HUES64 (cell line): ENCODE data around the gene POLD3.

Experiments used
- H3K27ac ChIP-seq: 2 replicates; pipeline ENCODE4 v1.7.0; 2013; ENCODE audit warnings: low read depth, low read length, inconsistent platforms
- H3K27me3 ChIP-seq: 2 replicates; pipeline ENCODE4 v1.6.1; 2013; ENCODE audit warnings: mild to moderate bottlenecking, low read length; ENCODE audit not compliant: insufficient read depth
- H3K36me3 ChIP-seq: 2 replicates; pipeline ENCODE4 v1.6.1; 2013; ENCODE audit warnings: mild to moderate bottlenecking, low read length; ENCODE audit not compliant: insufficient read depth
- H3K4me1 ChIP-seq: 2 replicates; pipeline ENCODE4 v1.6.1; 2013; ENCODE audit warnings: mild to moderate bottlenecking, low read length, moderate library complexity; ENCODE audit not compliant: insufficient read depth
- H3K4me3 ChIP-seq: 2 replicates; pipeline ENCODE4 v1.5.1; 2013; ENCODE audit warnings: mild to moderate bottlenecking, low read length, moderate library complexity
- H3K9ac ChIP-seq: 2 replicates; pipeline ENCODE4 v1.6.1; 2013; ENCODE audit warnings: mild to moderate bottlenecking, low read depth, low read length
- H3K9me3 ChIP-seq: 2 replicates; pipeline ENCODE4 v1.6.1; 2013; ENCODE audit warnings: low read depth, low read length; ENCODE audit not compliant: insufficient read depth
- WGBS: fragments of 150-250, 120-280 bp; methylation state at CpG from one replicate; pipeline ENCODE4 v1.1.7; 2013; ENCODE audit warnings: missing lambda C conversion rate; 5-methylcytosine and 5-hydroxymethylcytosine counted together

Gene POLD3

GRCh38 chr11:74676596-74676995 lies 84.2 kb downstream of the POLD3 start:
- Histone ChIP-seq H3K36me3 (no peaks in the 10 kb centered on the region), H3K4me3 (no peak overlapping the region), H3K27me3 (no peaks in the 10 kb centered on the region), H3K9me3 (no peaks in the 10 kb centered on the region), H3K27ac (no peak overlapping the region), H3K9ac (no peak overlapping the region), H3K4me1 (no peaks in the 10 kb centered on the region)
- 93% methylated on average over 5 of the region's 5 CpGs for WGBS

GRCh38 chr11:74677131-74677530 lies 84.7 kb downstream of the POLD3 start:
- H3K9me3 ChIP-seq, result no peaks in the 10 kb centered on the region
- H3K27ac ChIP-seq, result no peak overlapping the region
- WGBS, result 93% methylated on average over 6 of the region's 6 CpGs
- H3K9ac ChIP-seq, result no peak overlapping the region
- H3K4me3 ChIP-seq, result no peak overlapping the region
- no peaks in the 10 kb centered on the region for H3K36me3 ChIP-seq
- no peaks in the 10 kb centered on the region for H3K27me3 ChIP-seq
- no peaks in the 10 kb centered on the region for H3K4me1 ChIP-seq

GRCh38 chr11:74678041-74678440 lies 85.7 kb downstream of the POLD3 start:
- Histone ChIP-seq H3K27me3 (peaks cover 8% of the 10 kb centered on the region), H3K9me3 (no peaks in the 10 kb centered on the region), H3K4me3 (no peak overlapping the region), H3K4me1 (no peaks in the 10 kb centered on the region), H3K9ac (no peak overlapping the region), H3K27ac (no peak overlapping the region), H3K36me3 (no peaks in the 10 kb centered on the region)
- WGBS, result 96% methylated on average over 5 of the region's 5 CpGs

GRCh38 chr11:74678591-74679512 lies 86.5 kb downstream of the POLD3 start:
- 90% methylated on average over 13 of the region's 13 CpGs for WGBS
- H3K9ac ChIP-seq, result no peak overlapping the region

GRCh38 chr11:74679513-74679865 lies 87.1 kb downstream of the POLD3 start:
- H3K9ac ChIP-seq, result no peak overlapping the region
- no peak overlapping the region for H3K27ac ChIP-seq
- H3K9me3 ChIP-seq, result no peaks in the 10 kb centered on the region
- H3K4me1 ChIP-seq, result no peaks in the 10 kb centered on the region
- WGBS, result 92% methylated on average over 3 of the region's 3 CpGs
- no peak overlapping the region for H3K4me3 ChIP-seq
- H3K27me3 ChIP-seq, result peaks cover 10% of the 10 kb centered on the region
- H3K36me3 ChIP-seq, result no peaks in the 10 kb centered on the region

More at GRCh38 chr11:74678591-74679512, 86.5 kb downstream of the POLD3 start:
- Histone ChIP-seq H3K27ac (no peak overlapping the region), H3K27me3 (peaks cover 10% of the 10 kb centered on the region), H3K36me3 (no peaks in the 10 kb centered on the region), H3K4me1 (no peaks in the 10 kb centered on the region), H3K9me3 (no peaks in the 10 kb centered on the region), H3K4me3 (no peak overlapping the region)

GRCh38 chr11:74680035-74680671 lies 87.8 kb downstream of the POLD3 start:
- no peaks in the 10 kb centered on the region for H3K36me3 ChIP-seq
- WGBS, result 90% methylated on average over 9 of the region's 9 CpGs

GRCh38 chr11:74680703-74681531 lies 88.5 kb downstream of the POLD3 start:
- 95% methylated on average over 18 of the region's 18 CpGs for WGBS
- H3K4me1 ChIP-seq, result no peaks in the 10 kb centered on the region
- no peak overlapping the region for H3K27ac ChIP-seq
- no peaks in the 10 kb centered on the region for H3K9me3 ChIP-seq
- peaks cover 10% of the 10 kb centered on the region for H3K27me3 ChIP-seq
- H3K9ac ChIP-seq, result no peak overlapping the region
- H3K4me3 ChIP-seq, result no peak overlapping the region
- H3K36me3 ChIP-seq, result no peaks in the 10 kb centered on the region

More at GRCh38 chr11:74680035-74680671, 87.8 kb downstream of the POLD3 start:
- Histone ChIP-seq H3K4me1 (no peaks in the 10 kb centered on the region), H3K4me3 (no peak overlapping the region), H3K27me3 (peaks cover 10% of the 10 kb centered on the region), H3K9ac (no peak overlapping the region), H3K9me3 (no peaks in the 10 kb centered on the region), H3K27ac (no peak overlapping the region)

GRCh38 chr11:74681686-74682651 lies 89.6 kb downstream of the POLD3 start:
- 90% methylated on average over 11 of the region's 12 CpGs for WGBS
- Histone ChIP-seq H3K4me3 (no peak overlapping the region), H3K4me1 (no peaks in the 10 kb centered on the region), H3K9me3 (no peaks in the 10 kb centered on the region), H3K9ac (no peak overlapping the region), H3K27me3 (peaks cover 10% of the 10 kb centered on the region), H3K36me3 (no peaks in the 10 kb centered on the region), H3K27ac (no peak overlapping the region)

- Histone ChIP-seq H3K36me3 (no peaks in the 10 kb centered on the region), H3K4me3 (peak overlapping the region; percentile 57)
These were observed 90.4 kb downstream of the POLD3 start for GRCh38 chr11:74682731-74683278.

GRCh38 chr11:74683279-74683871 lies 91.0 kb downstream of the POLD3 start:
- Histone ChIP-seq H3K36me3 (no peaks in the 10 kb centered on the region), H3K27ac (no peak overlapping the region), H3K4me3 (peak overlapping the region; percentile 57), H3K4me1 (no peaks in the 10 kb centered on the region), H3K9ac (peak overlapping the region; percentile 64), H3K9me3 (no peaks in the 10 kb centered on the region), H3K27me3 (peaks cover 10% of the 10 kb centered on the region)
- 7% methylated on average over 59 of the region's 59 CpGs for WGBS

More at GRCh38 chr11:74682731-74683278, 90.4 kb downstream of the POLD3 start:
- H3K9me3 ChIP-seq, result no peaks in the 10 kb centered on the region
- peak overlapping the region; percentile 64 for H3K9ac ChIP-seq
- WGBS, result 83% methylated on average over 14 of the region's 14 CpGs
- H3K27me3 ChIP-seq, result peaks cover 10% of the 10 kb centered on the region
- H3K27ac ChIP-seq, result no peak overlapping the region
- H3K4me1 ChIP-seq, result no peaks in the 10 kb centered on the region
